ENCODE results near the gene KAZALD1. TPM values are rescaled to one million over a fixed set of nuclear protein-coding genes. Genes with fewer than 3 reads are reported as not detected.

KAZALD1 gene
- polyA plus RNA-seq, 1 donor from 2014 or later, result 1.6 TPM

GRCh38 chr10:101064415-101065030, 2.7 kb downstream of the KAZALD1 start:
- H3F3A ChIP-seq (ENCODE audit: insufficient read depth, low read length, poor library complexity, severe bottlenecking), result peaks cover 3% of the 10 kb centered on the region
- no peak overlapping the region for H3K9ac ChIP-seq (ENCODE audit: low read length)
- H3K36me3 ChIP-seq (ENCODE audit: insufficient read depth, low read length), result no peaks in the 10 kb centered on the region
- no peak overlapping the region for H3K4me3 ChIP-seq (ENCODE audit: low read length)
- H3K27ac ChIP-seq (ENCODE audit: low read length), result no peak overlapping the region
- no peaks in the 10 kb centered on the region for H3K79me2 ChIP-seq (replicated peaks; ENCODE audit: insufficient read depth, low read length)
- H2AFZ ChIP-seq (ENCODE audit: low read depth, low read length), result no peak overlapping the region
- H3K27me3 ChIP-seq (ENCODE audit: insufficient read depth, low read depth, low read length), result peaks cover 70% of the 10 kb centered on the region
- no peaks in the 10 kb centered on the region for H3K9me2 ChIP-seq (ENCODE audit: insufficient read depth, low read length)
- no peaks in the 10 kb centered on the region for H3K9me3 ChIP-seq (ENCODE audit: low read length)
- no peaks in the 10 kb centered on the region for H4K20me1 ChIP-seq (ENCODE audit: insufficient read depth)
- no peak overlapping the region for H3K4me2 ChIP-seq (ENCODE audit: low read length)
- TF ChIP-seq SMC3 (conservative IDR thresholded peaks at IDR 0.05; ENCODE audit: poor library complexity) (no peak), EZH2 (IDR thresholded peaks at IDR 0.05; ENCODE audit: borderline replicate concordance, insufficient read depth, low read length, poor library complexity, severe bottlenecking) (no peak), RAD21 (conservative IDR thresholded peaks at IDR 0.05) (no peak), MXI1 (conservative IDR thresholded peaks at IDR 0.05; ENCODE audit: poor library complexity, severe bottlenecking) (no peak), CTCF (IDR thresholded peaks at IDR 0.05; ENCODE audit: poor library complexity, severe bottlenecking) (no peak), REST (IDR thresholded peaks at IDR 0.05; ENCODE audit: borderline replicate concordance) (no peak), TAF1 (IDR thresholded peaks at IDR 0.05; ENCODE audit: low read depth) (no peak), POLR2AphosphoS5 (IDR thresholded peaks at IDR 0.05) (no peak), EP300 (conservative IDR thresholded peaks at IDR 0.05; ENCODE audit: poor library complexity, severe bottlenecking) (no peak)

GRCh38 chr10:101065481-101066145, 3.8 kb downstream of the KAZALD1 start:
- Histone ChIP-seq H2AFZ (ENCODE audit: low read depth, low read length) (no peak overlapping the region), H3K4me3 (ENCODE audit: low read length) (peak overlapping the region; percentile 66), H3K9me2 (ENCODE audit: insufficient read depth, low read length) (no peaks in the 10 kb centered on the region), H4K20me1 (ENCODE audit: insufficient read depth) (no peaks in the 10 kb centered on the region), H3K9me3 (ENCODE audit: low read length) (no peaks in the 10 kb centered on the region), H3K79me2 (replicated peaks; ENCODE audit: insufficient read depth, low read length) (no peaks in the 10 kb centered on the region), H3K36me3 (ENCODE audit: insufficient read depth, low read length) (no peaks in the 10 kb centered on the region), H3K27ac (ENCODE audit: low read length) (no peak overlapping the region), H3K9ac (ENCODE audit: low read length) (no peak overlapping the region), H3K4me2 (ENCODE audit: low read length) (no peak overlapping the region), H3F3A (ENCODE audit: insufficient read depth, low read length, poor library complexity, severe bottlenecking) (peaks cover 3% of the 10 kb centered on the region), H3K27me3 (ENCODE audit: insufficient read depth, low read depth, low read length) (peaks cover 70% of the 10 kb centered on the region)
- TF ChIP-seq TAF1 (IDR thresholded peaks at IDR 0.05; ENCODE audit: low read depth), result no peak
- no peak for TF ChIP-seq SMC3 (conservative IDR thresholded peaks at IDR 0.05; ENCODE audit: poor library complexity)
- TF ChIP-seq EP300 (conservative IDR thresholded peaks at IDR 0.05; ENCODE audit: poor library complexity, severe bottlenecking), result no peak
- no peak for TF ChIP-seq CTCF (IDR thresholded peaks at IDR 0.05; ENCODE audit: poor library complexity, severe bottlenecking)
- no peak for TF ChIP-seq MXI1 (conservative IDR thresholded peaks at IDR 0.05; ENCODE audit: poor library complexity, severe bottlenecking)
- no peak for TF ChIP-seq RAD21 (conservative IDR thresholded peaks at IDR 0.05)
- TF ChIP-seq REST (IDR thresholded peaks at IDR 0.05; ENCODE audit: borderline replicate concordance), result no peak
